Lung microvascular endothelial cell (primary cell): Measurements from ENCODE around the gene DLGAP5. TPM values are rescaled to one million over a fixed set of nuclear protein-coding genes. Genes with fewer than 3 reads are reported as not detected.

ENCODE experiments used
- DNase-seq, 2 donors: peaks; one replicate each; pipeline versions ENCODE4 v3.0.0 to v3.0.0-alpha.2; 2010; ENCODE audit warnings: low read depth in 2 of 2
- total RNA-seq: library from RNA; depleted of rRNA; stranded (reverse); fragments of >200 nt; gene quantifications from 2 replicates; pipeline ENCODE4 v1.2.1, GENCODE V29; 2014

The DLGAP5 gene
- total RNA-seq, 1 donor from 2014 or later: 3.6 TPM

DNA sequence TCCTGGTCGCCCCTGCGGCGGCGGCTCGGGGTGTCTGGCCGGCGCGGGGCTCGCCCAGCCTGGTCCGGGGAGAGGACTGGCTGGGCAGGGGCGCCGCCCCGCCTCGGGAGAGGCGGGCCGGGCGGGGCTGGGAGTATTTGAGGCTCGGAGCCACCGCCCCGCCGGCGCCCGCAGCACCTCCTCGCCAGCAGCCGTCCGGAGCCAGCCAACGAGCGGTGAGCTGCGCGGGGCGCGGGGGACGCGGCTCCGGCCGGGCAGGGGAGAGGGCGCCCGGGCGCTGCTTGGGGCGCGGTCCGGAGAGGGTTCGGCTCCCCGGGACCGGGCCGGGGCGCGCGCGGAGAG, 62.3 kb downstream of the DLGAP5 start, which contains the start of gene LGALS3:
TSS of gene LGALS3 (plus strand) at position 167 of the 342 bp plus-strand sequence. CDS start 8,122 bp downstream, outside the sequence.
- peak; percentile 57 to 58 for DNase-seq

- DNase-seq: no peak
These were observed 62.8 kb downstream of the DLGAP5 start for GRCh38 chr14:55128386-55129085.

- DNase-seq: no peak
These were observed 63.9 kb downstream of the DLGAP5 start for GRCh38 chr14:55127460-55127951.

GRCh38 chr14:55126932-55127459, 64.4 kb downstream of the DLGAP5 start:
- DNase-seq: no peak

GRCh38 chr14:55126034-55126433, 65.4 kb downstream of the DLGAP5 start:
- no peak for DNase-seq

DNA sequence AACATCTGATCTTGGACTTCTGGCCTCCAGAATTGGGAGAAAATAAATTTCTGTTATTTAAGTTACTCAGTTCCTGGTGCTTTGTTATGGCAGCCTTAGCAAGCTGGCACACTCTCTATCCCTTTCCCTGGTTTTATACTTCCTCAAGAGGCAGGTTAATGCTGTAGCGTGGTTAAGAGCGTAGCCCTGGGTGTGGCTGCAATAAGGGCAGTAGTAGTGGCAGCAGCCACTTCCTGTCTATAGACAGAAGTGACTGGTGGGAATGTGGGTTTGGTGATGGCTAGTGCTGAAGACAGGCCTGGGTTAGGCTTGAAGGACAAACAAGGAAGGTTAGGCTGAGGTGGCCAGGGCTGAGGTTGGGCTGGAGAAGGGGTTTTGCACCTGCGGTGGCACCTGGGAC, 66.0 kb downstream of the DLGAP5 start:
- no peak for DNase-seq

DNA sequence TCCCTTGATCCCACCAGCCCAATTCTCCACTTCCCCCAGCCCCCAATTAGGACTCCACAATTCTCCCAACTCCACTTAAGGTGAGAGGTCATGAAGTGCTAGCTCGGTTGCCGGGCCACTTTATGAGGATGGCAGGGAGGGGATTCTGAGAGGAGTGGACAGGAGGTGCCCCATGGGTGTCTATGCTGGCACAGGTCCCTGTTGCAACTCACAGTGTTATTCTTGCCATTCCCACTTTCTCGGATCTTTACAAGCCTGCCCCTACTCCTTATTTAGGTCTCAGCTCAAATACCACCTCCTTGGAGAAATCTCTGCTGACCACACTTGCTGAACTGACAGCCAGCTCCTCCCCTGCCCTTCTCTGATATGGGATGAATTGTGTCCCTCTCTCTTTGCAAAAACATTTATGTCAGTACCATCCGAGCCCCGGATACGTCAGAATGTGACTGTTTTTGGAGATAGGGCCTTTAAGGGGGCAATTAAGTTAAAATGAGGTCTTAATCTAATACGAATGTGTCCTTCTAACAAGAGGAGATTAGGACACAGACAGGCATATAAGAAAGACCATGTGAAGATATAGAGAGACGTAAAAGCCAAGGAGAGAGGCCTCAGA, 66.5 kb downstream of the DLGAP5 start:
- DNase-seq: no peak

DNA sequence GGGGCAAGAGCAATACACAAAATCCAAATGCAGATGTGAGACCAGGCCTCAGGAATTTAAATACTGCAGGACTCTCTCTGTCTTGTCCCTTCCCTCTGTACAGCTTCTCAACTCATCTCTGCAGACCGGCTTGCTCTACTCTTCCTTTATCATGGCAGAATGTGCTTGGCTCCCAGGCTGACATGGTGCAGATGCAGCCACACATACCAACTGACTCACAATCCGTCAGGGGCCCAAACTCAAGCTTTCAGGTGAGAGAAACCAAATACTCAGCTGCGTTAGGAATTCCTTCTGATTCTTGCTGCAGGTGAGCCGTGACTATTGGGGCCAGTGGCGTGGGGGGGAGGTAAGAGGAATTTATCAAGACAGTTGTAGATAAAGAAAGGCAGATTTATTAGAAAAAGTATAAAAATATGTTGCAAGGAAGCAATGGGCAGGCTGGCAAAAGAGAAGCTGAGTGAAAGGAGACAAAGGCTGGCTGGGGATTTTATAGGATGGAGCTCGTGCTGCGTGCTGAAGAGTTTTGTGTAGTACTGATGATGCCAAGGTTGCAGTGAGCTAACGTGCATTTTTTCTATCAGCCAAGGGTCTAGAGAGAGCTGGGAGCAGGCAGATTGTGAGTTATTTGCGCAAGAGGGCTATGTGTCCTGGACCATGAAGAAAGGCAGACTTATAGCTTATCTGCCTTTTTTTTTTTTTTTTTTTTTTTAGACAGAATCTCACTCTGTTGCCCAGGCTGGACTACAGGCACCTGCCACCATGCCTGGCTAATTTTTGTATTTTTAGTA, 67.3 kb downstream of the DLGAP5 start:
- DNase-seq: no peak

DNA sequence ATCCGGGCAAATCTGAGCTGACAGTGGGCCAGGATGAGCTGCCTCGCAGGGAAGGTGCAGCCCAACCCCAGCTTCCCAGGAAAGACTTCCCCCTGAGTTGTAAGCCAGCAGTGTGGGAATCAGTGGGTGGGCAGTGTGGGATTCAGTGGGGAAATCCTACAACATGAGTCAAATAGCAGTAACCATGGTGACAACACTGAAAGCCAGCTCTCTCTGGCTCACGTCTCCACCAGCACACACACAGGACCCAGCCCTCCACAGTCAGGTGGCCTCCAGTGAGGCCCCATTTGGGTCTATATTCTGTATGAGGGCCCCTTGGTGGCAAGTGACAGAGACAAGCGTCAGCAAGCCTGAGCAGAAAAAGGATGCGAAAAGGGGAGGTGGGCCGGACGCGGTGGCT, 68.3 kb downstream of the DLGAP5 start:
- peak; percentile 67 to 78 for DNase-seq

GRCh38 chr14:55122440-55122986, 68.9 kb downstream of the DLGAP5 start:
- DNase-seq: peak in 1 of 2 donors; percentile 20

- no peak for DNase-seq
These were observed 69.6 kb downstream of the DLGAP5 start for GRCh38 chr14:55121628-55122439.

GRCh38 chr14:55120571-55121495, 70.6 kb downstream of the DLGAP5 start:
- DNase-seq: no peak

GRCh38 chr14:55118761-55119160, 72.6 kb downstream of the DLGAP5 start:
- DNase-seq: peak in 1 of 2 donors; percentile 33

GRCh38 chr14:55117803-55118441, 73.5 kb downstream of the DLGAP5 start:
- peak in 1 of 2 donors; percentile 64 for DNase-seq

DNA sequence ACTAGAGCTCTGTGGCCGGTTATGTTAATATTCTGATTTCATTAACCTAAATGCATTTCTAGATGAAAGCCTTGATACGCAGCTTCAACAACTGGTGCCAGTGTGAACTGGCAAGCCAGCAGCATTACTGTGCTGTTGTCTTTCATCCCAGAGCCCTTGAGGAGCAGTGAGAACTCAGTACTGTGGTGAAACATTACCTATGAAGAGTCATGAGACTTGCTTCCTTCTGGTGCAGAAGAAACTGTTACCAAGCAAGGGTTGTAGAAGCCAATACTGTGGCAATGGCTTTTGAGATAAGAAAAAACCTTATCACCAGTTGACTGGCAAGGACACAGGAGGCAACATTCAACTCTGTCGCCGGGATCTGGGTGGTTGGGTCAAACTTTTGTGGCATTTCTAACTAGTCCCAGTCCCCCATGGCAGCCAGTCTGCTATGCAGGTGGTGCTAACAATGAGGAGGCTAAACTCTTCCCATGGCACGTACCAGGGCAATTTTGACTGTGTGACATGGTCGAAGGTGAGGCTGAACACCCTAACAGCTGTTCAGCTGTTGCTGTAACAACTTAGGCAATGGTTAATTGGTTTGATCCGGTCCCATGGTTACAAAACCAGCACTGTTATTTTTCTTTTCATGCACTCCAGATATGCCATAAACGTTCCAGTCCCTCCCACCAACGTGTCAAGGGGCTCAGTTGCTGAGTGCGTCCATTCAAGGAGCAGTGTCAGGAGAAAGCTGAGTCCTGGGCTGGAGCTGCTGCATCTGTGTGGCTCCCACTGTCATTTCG, 74.9 kb downstream of the DLGAP5 start:
- no peak for DNase-seq

DNA sequence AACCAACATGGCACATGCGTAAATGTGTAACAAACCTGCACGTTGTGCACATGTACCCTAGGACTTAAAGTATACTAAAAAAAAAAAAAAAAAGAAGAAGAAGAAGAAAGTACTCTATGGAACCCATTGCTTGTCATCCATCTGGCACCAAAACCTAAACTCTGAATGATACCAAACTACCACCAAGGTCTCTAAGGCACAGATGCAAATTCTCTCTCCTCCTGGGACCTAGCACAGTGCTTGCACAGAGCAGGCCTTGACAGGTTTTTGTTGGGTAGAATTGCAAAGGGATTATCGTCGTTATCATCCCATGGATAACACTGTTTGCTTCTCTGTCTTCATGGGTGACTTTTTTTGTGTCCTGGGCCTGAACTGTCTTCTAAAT, 75.5 kb downstream of the DLGAP5 start:
- no peak for DNase-seq

- no peak for DNase-seq
These were observed 75.9 kb downstream of the DLGAP5 start for GRCh38 chr14:55115460-55115859.

GRCh38 chr14:55114720-55115119, 76.7 kb downstream of the DLGAP5 start:
- no peak for DNase-seq
